Pulmonary artery endothelial cell (primary cell): ENCODE data around the gene CHPF. TPM values are rescaled to one million over a fixed set of nuclear protein-coding genes. Genes with fewer than 3 reads are reported as not detected.

ENCODE experiments used
- DNase-seq: peaks from one replicate; pipeline ENCODE4 v3.0.0-alpha.2; 2011; ENCODE audit warnings: low read depth, low spot score
- total RNA-seq: library from RNA; depleted of rRNA; stranded (reverse); fragments of >200 nt; gene quantifications from 2 replicates; pipeline ENCODE4 v1.2.3, GENCODE V29; 2014

The CHPF gene
- total RNA-seq, 1 donor from 2014 or later, result 0.86 TPM

GRCh38 chr2:219567791-219568361 is 24.3 kb upstream of the CHPF start:
- DNase-seq, result no peak

- DNase-seq, result no peak
Observed at GRCh38 chr2:219567131-219567530, 23.5 kb upstream of the CHPF start.

GRCh38 chr2:219566640-219567039 is 23.0 kb upstream of the CHPF start:
- no peak for DNase-seq

- DNase-seq, result no peak
Observed at GRCh38 chr2:219565130-219566080, 21.8 kb upstream of the CHPF start.

GRCh38 chr2:219563271-219563928 is 19.8 kb upstream of the CHPF start:
- no peak for DNase-seq

- no peak for DNase-seq
Observed at GRCh38 chr2:219562049-219563020, 18.7 kb upstream of the CHPF start.

GRCh38 chr2:219561179-219562048 is 17.8 kb upstream of the CHPF start:
- no peak for DNase-seq

GRCh38 chr2:219560893-219561178 is 17.2 kb upstream of the CHPF start:
- DNase-seq, result no peak

GRCh38 chr2:219560037-219560892 is 16.7 kb upstream of the CHPF start:
- no peak for DNase-seq

- DNase-seq, result no peak
Observed at GRCh38 chr2:219559156-219559915, 15.7 kb upstream of the CHPF start.

GRCh38 chr2:219557791-219558785 is 14.5 kb upstream of the CHPF start:
- no peak for DNase-seq

- no peak for DNase-seq
Observed at GRCh38 chr2:219557320-219557719, 13.7 kb upstream of the CHPF start.

- DNase-seq, result no peak
Observed at GRCh38 chr2:219556413-219556812, 12.8 kb upstream of the CHPF start.

- no peak for DNase-seq
Observed at GRCh38 chr2:219555956-219556355, 12.3 kb upstream of the CHPF start.

GRCh38 chr2:219554350-219554749 is 10.7 kb upstream of the CHPF start:
- DNase-seq, result no peak

GRCh38 chr2:219553463-219553963 is 9.9 kb upstream of the CHPF start:
- no peak for DNase-seq

GRCh38 chr2:219553168-219553417 is 9.5 kb upstream of the CHPF start:
- DNase-seq, result no peak
